ENCODE measurements around the gene GOLGA8F. TPM values are rescaled to one million over a fixed set of nuclear protein-coding genes. Genes with fewer than 3 reads are reported as not detected.
A peak's percentile ranks its signal among the peaks of the same experiment; 100 is the strongest.
"Not testable (repeated sequence)": the region's sequence is repeated elsewhere in the genome, so short reads cannot be mapped to it uniquely, and the experiment has no call there.

The GOLGA8F gene, protein sequence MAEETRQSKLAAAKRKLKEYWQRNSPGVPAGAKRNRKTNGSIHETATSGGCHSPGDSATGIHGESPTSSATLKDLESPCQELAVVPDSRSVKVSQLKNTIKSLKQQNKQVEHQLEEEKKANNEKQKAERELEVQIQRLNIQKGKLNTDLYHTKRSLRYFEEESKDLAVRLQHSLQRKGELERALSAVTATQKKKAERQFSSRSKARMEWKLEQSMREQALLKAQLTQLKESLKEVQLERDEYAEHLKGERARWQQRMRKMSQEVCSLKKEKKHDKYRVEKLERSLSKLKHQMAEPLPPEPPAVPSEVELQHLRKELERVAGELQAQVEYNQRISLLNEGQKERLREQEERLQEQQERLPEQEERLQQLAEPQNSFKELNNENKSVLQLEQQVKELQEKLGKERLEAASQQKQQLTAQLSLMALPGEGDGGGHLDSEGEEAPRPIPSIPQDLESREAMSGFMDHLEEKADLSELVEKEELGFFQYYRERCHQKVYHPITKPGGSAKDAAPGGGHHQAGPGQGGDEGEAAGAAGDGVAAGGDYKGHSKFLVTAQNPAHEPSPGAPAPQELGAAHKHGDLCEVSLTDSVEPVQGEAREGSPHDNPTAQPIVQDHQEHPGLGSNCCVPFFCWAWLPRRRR
- total RNA-seq: 0.14 TPM
- polyA plus RNA-seq: 0.07 TPM
- long read RNA-seq, donor 1: 0 reads
- long read RNA-seq, donor 2: 0 reads
- long read RNA-seq, donor 3: 0 reads
- long read RNA-seq, donor 4: 0 reads
- long read RNA-seq, donor 5: 0 reads
- long read RNA-seq, donor 6: 0 reads
- long read RNA-seq, donor 7: 0 reads
- long read RNA-seq, donor 8: 0 reads
- long read RNA-seq, donor 9: 0 reads
- long read RNA-seq, donor 10: 0 reads

DNA sequence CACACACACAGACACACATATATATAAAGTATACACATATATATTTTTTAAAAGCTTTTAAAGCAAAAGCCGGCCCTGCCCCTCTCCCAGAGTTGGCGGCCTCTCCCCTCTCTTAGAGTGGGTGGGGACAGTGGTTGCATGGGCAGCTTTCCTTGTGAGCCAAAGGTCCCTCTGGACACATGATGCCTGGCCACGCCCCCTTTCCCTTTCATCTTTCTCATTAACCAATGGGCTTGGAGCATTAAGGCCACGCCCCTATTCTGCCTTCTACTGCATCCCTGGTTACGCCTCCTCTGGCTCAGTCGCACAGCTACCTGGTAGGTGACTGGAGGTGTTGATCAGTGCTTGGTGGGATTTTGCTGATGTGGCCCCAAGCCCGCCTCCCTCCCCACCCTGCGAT is at the start of gene GOLGA8F:
TSS of gene GOLGA8F (plus strand) at position 301 of the 400 bp plus-strand sequence. CDS start at position 399, 98 bp downstream.
- not testable (repeated sequence) for H3K27me3 ChIP-seq (ENCODE audit: control insufficient read depth in 2 of 2, insufficient read depth in 1 of 2, low read length in 1 of 2); H3K4me3 ChIP-seq (ENCODE audit: low read length in 2 of 2); DNase-seq (ENCODE audit: low read depth in 6 of 9, low spot score in 9 of 9); H3K9me3 ChIP-seq (ENCODE audit: control insufficient read depth in 2 of 2, insufficient read depth in 1 of 2, low read length in 1 of 2); H3K4me1 ChIP-seq (ENCODE audit: control insufficient read depth in 2 of 2, insufficient read depth in 2 of 2, low read length in 2 of 2); H3K36me3 ChIP-seq (ENCODE audit: control insufficient read depth in 2 of 2, insufficient read depth in 2 of 2, low read length in 1 of 2); H3K27ac ChIP-seq (ENCODE audit: low read depth in 1 of 2, low read length in 1 of 2)
- WGBS: no CpG with 5 or more reads among the region's 8 CpGs

DNA sequence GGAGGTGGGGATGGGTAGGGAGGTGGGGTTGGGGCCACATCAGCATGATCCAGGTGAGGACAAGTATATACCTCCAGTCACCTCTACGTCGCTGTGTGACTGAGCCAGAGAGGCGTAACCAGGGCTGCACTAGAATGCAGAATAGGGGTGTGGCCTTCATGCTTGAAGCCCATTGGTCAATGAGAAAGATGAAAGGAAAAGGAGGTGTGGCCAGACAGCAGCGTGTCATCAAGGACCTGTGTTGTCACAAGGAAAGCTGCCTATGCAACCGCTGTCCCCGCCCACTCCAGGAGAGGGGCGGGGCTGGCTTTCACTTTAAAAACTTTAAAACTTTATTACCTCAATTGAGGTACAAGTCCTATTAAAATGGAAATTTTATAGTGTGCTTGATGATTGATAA is 20.5 kb upstream of the GOLGA8F start, which contains the start of gene GOLGA6L24:
TSS of gene GOLGA6L24 (minus strand) at position 101 of the 400 bp plus-strand sequence. CDS start at position 40, 61 bp downstream.
- DNase-seq (ENCODE audit: low read depth in 6 of 9, low spot score in 9 of 9); H3K4me3 ChIP-seq (ENCODE audit: low read length in 2 of 2); H3K9me3 ChIP-seq (ENCODE audit: control insufficient read depth in 2 of 2, insufficient read depth in 1 of 2, low read length in 1 of 2); H3K36me3 ChIP-seq (ENCODE audit: control insufficient read depth in 2 of 2, insufficient read depth in 2 of 2, low read length in 1 of 2); H3K27ac ChIP-seq (ENCODE audit: low read depth in 1 of 2, low read length in 1 of 2); H3K27me3 ChIP-seq (ENCODE audit: control insufficient read depth in 2 of 2, insufficient read depth in 1 of 2, low read length in 1 of 2); H3K4me1 ChIP-seq (ENCODE audit: control insufficient read depth in 2 of 2, insufficient read depth in 2 of 2, low read length in 2 of 2): not testable (repeated sequence)
- WGBS: no CpG with 5 or more reads among the region's 7 CpGs

DNA sequence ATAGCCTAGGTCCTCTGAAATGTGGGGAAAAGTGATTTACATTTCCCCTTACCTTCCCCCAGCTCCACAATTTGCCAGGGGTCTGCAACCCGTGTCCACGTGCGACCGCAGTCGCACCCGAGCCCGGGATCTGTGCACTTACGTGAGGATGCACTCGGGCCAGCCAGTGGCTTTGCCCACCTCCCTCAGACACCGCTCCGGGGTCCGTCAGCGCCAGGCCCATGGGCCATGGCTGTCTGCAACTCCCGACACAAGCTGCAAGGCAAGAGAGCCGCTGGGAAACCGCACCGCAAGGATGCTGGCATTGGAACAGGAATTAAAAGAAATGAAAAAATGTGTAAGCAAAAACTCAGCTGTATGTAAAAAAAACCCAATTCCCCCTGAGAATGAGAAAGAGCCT is 13.0 kb upstream of the GOLGA8F start:
- 94% methylated on average over 11 of the region's 17 CpGs for WGBS

DNA sequence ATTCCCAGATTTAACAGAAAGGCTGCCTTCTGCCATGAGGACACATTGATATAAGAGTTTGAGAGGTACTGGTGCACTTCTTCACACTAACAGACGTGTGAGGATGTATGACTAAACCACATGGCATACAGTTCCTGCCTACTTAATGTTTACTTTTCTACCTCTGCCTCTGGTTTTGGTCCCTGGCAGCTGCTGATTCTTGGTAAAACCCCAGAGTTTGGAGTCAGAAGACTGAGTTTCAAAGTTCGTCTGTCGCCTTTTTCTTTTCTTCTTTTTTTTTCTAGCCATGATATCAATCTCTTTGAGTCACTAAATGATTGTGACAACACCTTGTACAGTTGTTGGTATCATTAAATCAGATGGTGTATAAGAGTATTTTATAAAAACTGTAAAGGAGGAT is 1.6 kb downstream of the GOLGA8F start:
- H3K9me3 ChIP-seq (ENCODE audit: control insufficient read depth in 2 of 2, insufficient read depth in 1 of 2, low read length in 1 of 2); DNase-seq (ENCODE audit: low read depth in 6 of 9, low spot score in 9 of 9); H3K27ac ChIP-seq (ENCODE audit: low read depth in 1 of 2, low read length in 1 of 2); H3K4me1 ChIP-seq (ENCODE audit: control insufficient read depth in 2 of 2, insufficient read depth in 2 of 2, low read length in 2 of 2); H3K4me3 ChIP-seq (ENCODE audit: low read length in 2 of 2); H3K27me3 ChIP-seq (ENCODE audit: control insufficient read depth in 2 of 2, insufficient read depth in 1 of 2, low read length in 1 of 2); H3K36me3 ChIP-seq (ENCODE audit: control insufficient read depth in 2 of 2, insufficient read depth in 2 of 2, low read length in 1 of 2): not testable (repeated sequence)
- 28% methylated on average over 2 of the region's 3 CpGs for WGBS

More for the DNA sequence above, 13.0 kb upstream of the GOLGA8F start:
- not testable (repeated sequence) for H3K4me3 ChIP-seq (ENCODE audit: low read length in 2 of 2); H3K27ac ChIP-seq (ENCODE audit: low read depth in 1 of 2, low read length in 1 of 2); H3K4me1 ChIP-seq (ENCODE audit: control insufficient read depth in 2 of 2, insufficient read depth in 2 of 2, low read length in 2 of 2); DNase-seq (ENCODE audit: low read depth in 6 of 9, low spot score in 9 of 9); H3K9me3 ChIP-seq (ENCODE audit: control insufficient read depth in 2 of 2, insufficient read depth in 1 of 2, low read length in 1 of 2); H3K36me3 ChIP-seq (ENCODE audit: control insufficient read depth in 2 of 2, insufficient read depth in 2 of 2, low read length in 1 of 2); H3K27me3 ChIP-seq (ENCODE audit: control insufficient read depth in 2 of 2, insufficient read depth in 1 of 2, low read length in 1 of 2)

DNA sequence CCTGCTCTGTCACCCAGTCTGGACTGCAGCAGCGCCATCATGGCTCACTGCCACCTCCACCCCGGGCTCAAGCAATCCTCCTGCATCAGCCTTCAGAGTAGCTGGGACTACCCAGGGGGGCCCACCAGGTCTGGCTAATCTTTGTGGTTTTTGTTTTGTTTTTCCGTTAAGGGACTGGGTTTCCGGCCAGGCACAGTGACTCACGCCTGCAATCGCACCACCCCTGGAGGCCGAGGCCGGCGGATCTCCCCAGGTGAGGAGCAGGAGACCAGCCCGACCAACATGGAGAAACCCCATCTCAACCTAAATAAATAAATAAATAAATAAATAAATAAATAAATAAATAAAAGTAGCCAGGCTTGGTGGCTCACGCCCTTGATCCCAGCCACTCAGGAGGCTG is 17.6 kb downstream of the GOLGA8F start:
- H3K36me3 ChIP-seq (ENCODE audit: control insufficient read depth in 2 of 2, insufficient read depth in 2 of 2, low read length in 1 of 2); H3K4me3 ChIP-seq (ENCODE audit: low read length in 2 of 2); H3K4me1 ChIP-seq (ENCODE audit: control insufficient read depth in 2 of 2, insufficient read depth in 2 of 2, low read length in 2 of 2); H3K27me3 ChIP-seq (ENCODE audit: control insufficient read depth in 2 of 2, insufficient read depth in 1 of 2, low read length in 1 of 2); H3K27ac ChIP-seq (ENCODE audit: low read depth in 1 of 2, low read length in 1 of 2); DNase-seq (ENCODE audit: low read depth in 6 of 9, low spot score in 9 of 9); H3K9me3 ChIP-seq (ENCODE audit: control insufficient read depth in 2 of 2, insufficient read depth in 1 of 2, low read length in 1 of 2): not testable (repeated sequence)
- WGBS: 94% methylated on average over 2 of the region's 11 CpGs

DNA sequence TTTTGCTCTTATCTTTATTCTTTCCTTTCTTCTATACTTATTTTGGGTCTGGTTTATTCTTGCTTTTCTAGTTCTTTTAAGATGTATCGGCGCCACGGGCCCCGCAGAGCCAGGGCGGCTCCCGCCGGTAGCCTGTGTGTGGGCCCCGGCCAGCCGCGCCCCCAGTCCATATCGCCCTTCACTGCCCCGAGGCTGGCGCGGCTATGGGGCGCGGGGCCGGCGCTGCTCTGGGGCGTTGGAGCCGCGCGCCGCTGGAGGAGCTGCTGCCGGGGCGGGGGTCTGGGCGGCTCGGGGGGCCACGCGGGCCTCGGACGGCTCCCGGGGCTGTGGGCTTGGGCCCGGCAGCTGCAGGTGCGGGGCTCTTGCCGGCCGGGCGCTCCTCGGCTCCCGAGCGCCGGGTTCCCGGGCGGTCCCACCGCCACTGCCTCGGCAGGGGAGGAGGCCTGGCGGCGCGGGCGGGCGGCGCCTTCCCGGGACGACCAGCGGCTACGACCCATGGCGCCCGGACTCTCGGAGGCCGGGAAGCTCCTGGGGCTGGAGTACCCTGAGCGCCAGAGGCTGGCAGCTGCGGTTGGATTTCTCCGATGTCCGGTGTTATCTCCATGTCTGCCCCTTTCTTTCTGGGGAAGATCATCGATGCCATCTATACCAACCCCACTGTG is 24.4 kb downstream of the GOLGA8F start:
- not testable (repeated sequence) for H3K27ac ChIP-seq (ENCODE audit: low read depth in 1 of 2, low read length in 1 of 2); H3K36me3 ChIP-seq (ENCODE audit: control insufficient read depth in 2 of 2, insufficient read depth in 2 of 2, low read length in 1 of 2); H3K4me3 ChIP-seq (ENCODE audit: low read length in 2 of 2); H3K4me1 ChIP-seq (ENCODE audit: control insufficient read depth in 2 of 2, insufficient read depth in 2 of 2, low read length in 2 of 2); H3K9me3 ChIP-seq (ENCODE audit: control insufficient read depth in 2 of 2, insufficient read depth in 1 of 2, low read length in 1 of 2); H3K27me3 ChIP-seq (ENCODE audit: control insufficient read depth in 2 of 2, insufficient read depth in 1 of 2, low read length in 1 of 2); DNase-seq (ENCODE audit: low read depth in 6 of 9, low spot score in 9 of 9)
- no CpG with 5 or more reads among the region's 64 CpGs for WGBS

DNA sequence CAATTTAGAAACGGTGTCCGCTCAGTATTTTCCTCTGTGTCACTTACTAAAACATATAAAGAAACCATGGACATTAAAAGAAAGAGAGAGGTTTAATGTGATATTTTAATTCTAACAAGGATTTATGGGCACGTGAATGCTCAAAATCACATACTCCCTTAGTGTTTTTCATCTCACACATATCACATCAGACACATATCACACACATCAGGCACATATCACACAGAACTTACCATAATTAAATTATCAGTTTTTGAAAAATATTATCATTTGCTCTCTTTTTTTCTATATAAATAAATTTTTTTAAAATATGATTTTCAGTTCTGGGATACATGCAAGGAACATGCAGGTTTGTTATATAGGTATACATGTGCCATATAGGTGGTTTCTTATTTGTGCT is 42.0 kb downstream of the GOLGA8F start:
- not testable (repeated sequence) for H3K4me3 ChIP-seq (ENCODE audit: low read length in 2 of 2); H3K27ac ChIP-seq (ENCODE audit: low read depth in 1 of 2, low read length in 1 of 2); H3K36me3 ChIP-seq (ENCODE audit: control insufficient read depth in 2 of 2, insufficient read depth in 2 of 2, low read length in 1 of 2); H3K9me3 ChIP-seq (ENCODE audit: control insufficient read depth in 2 of 2, insufficient read depth in 1 of 2, low read length in 1 of 2); H3K27me3 ChIP-seq (ENCODE audit: control insufficient read depth in 2 of 2, insufficient read depth in 1 of 2, low read length in 1 of 2); H3K4me1 ChIP-seq (ENCODE audit: control insufficient read depth in 2 of 2, insufficient read depth in 2 of 2, low read length in 2 of 2)
- 88% methylated on average over 1 of the region's 3 CpGs for WGBS
- peak in 1 of 9 donors; percentile 0 for DNase-seq (ENCODE audit: low read depth in 6 of 9, low spot score in 9 of 9)

DNA sequence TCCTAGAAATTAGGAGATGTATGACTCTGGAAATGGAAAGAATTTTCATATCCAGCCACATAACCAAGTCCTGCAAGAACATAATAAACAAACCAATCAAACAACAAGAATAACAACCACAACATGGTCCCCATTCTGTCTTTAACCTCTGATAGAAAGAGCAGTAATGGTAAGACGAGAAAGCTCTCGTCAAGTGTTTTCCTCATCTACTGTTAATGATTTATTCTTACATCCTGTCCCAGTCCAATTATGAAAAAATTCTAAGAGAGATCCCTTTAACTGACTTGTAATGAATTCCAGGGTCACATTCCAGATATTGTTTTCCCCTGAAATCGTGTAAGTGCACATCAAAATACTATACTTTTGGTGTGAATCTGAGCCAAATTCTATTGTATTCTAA is 57.1 kb downstream of the GOLGA8F start:
- no CpG with 5 or more reads among the region's 3 CpGs for WGBS

More for the DNA sequence above, 57.1 kb downstream of the GOLGA8F start:
- H3K4me1 ChIP-seq (ENCODE audit: control insufficient read depth in 2 of 2, insufficient read depth in 2 of 2, low read length in 2 of 2); H3K9me3 ChIP-seq (ENCODE audit: control insufficient read depth in 2 of 2, insufficient read depth in 1 of 2, low read length in 1 of 2); DNase-seq (ENCODE audit: low read depth in 6 of 9, low spot score in 9 of 9); H3K36me3 ChIP-seq (ENCODE audit: control insufficient read depth in 2 of 2, insufficient read depth in 2 of 2, low read length in 1 of 2); H3K27me3 ChIP-seq (ENCODE audit: control insufficient read depth in 2 of 2, insufficient read depth in 1 of 2, low read length in 1 of 2); H3K27ac ChIP-seq (ENCODE audit: low read depth in 1 of 2, low read length in 1 of 2); H3K4me3 ChIP-seq (ENCODE audit: low read length in 2 of 2): not testable (repeated sequence)

Measured in thymus (tissue), 14 donors.